OCI-LY1 (cell line): ENCODE data around the gene ATF7IP.

Experiments used
- H2AFZ ChIP-seq: fragments of 200-600 bp; sonication (generic), shearing (Covaris generic); 2 replicates; pipeline ENCODE4 v1.6.0; 2014; ENCODE audit warnings: antibody characterized with exemption, mild to moderate bottlenecking, low read length
- H3F3A ChIP-seq: fragments of 200-600 bp; sonication (generic), shearing (Covaris generic); 2 replicates; pipeline ENCODE4 v1.6.0; 2014; ENCODE audit warnings: mild to moderate bottlenecking, antibody characterized with exemption, low read length, moderate library complexity; ENCODE audit not compliant: insufficient read depth
- H3K27ac ChIP-seq: fragments of 200-600 bp; sonication (generic); 2 replicates; pipeline ENCODE4 v1.5.1; 2014; ENCODE audit warnings: low read length, mixed run types, mild to moderate bottlenecking, low read depth; ENCODE audit not compliant: poor library complexity, severe bottlenecking
- H3K27me3 ChIP-seq: fragments of 200-600 bp; sonication (generic); 2 replicates; pipeline ENCODE4 v1.6.0; 2014; ENCODE audit warnings: antibody characterized with exemption, mild to moderate bottlenecking, low read length, moderate library complexity; ENCODE audit not compliant: insufficient read depth
- H3K36me3 ChIP-seq: fragments of 200-600 bp; sonication (generic); 2 replicates; pipeline ENCODE4 v1.6.1; 2014; ENCODE audit warnings: mild to moderate bottlenecking, antibody characterized with exemption, low read length, moderate library complexity, mixed read lengths; ENCODE audit not compliant: insufficient read depth
- H3K4me1 ChIP-seq: fragments of 200-600 bp; sonication (generic); 2 replicates; pipeline ENCODE4 v1.5.1; 2014; ENCODE audit warnings: mild to moderate bottlenecking, low read length, moderate library complexity; ENCODE audit not compliant: insufficient read depth, severe bottlenecking
- H3K4me2 ChIP-seq: fragments of 200-600 bp; sonication (generic), shearing (Covaris generic); 2 replicates; pipeline ENCODE4 v1.6.1; 2014; ENCODE audit warnings: low read length
- H3K4me3 ChIP-seq: fragments of 200-600 bp; sonication (generic); 2 replicates; pipeline ENCODE4 v1.5.1; 2014; ENCODE audit warnings: low read length, low read depth, mild to moderate bottlenecking, mixed read lengths; ENCODE audit not compliant: poor library complexity, severe bottlenecking
- H3K79me2 ChIP-seq: fragments of 200-600 bp; shearing (Covaris generic); 2 replicates; pipeline ENCODE4 v1.6.1; 2016; ENCODE audit warnings: mixed run types, low read length, mixed read lengths; ENCODE audit not compliant: insufficient read depth
- H3K9ac ChIP-seq: fragments of 200-600 bp; sonication (generic), shearing (Covaris generic); 2 replicates; pipeline ENCODE4 v1.6.1; 2014; ENCODE audit warnings: mild to moderate bottlenecking, low read length, mixed read lengths
- H3K9me2 ChIP-seq: fragments of 200-600 bp; sonication (generic), shearing (Covaris generic); 2 replicates; pipeline ENCODE4 v1.6.1; 2014; ENCODE audit warnings: low read depth, mild to moderate bottlenecking, low read length, mixed read lengths
- H3K9me3 ChIP-seq: fragments of 200-600 bp; shearing (Covaris generic); 2 replicates; pipeline ENCODE4 v1.6.1; 2014; ENCODE audit warnings: low read length, mixed read lengths
- H4K20me1 ChIP-seq: fragments of 200-600 bp; sonication (generic), shearing (Covaris generic); 2 replicates; pipeline ENCODE4 v1.6.0; 2016; ENCODE audit warnings: mild to moderate bottlenecking, low read length; ENCODE audit not compliant: insufficient read depth
- CTCF ChIP-seq: fragments of 200-600 bp; sonication (generic), shearing (Covaris generic); IDR thresholded peaks from 2 replicates; pipeline ENCODE4 v1.5.1; 2017; ENCODE audit warnings: mild to moderate bottlenecking, antibody characterized with exemption, low read length, moderate library complexity, mixed read lengths
- EZH2 ChIP-seq: fragments of 200-600 bp; sonication (generic), shearing (Covaris generic); IDR thresholded peaks from 2 replicates; pipeline ENCODE4 v1.8.0; 2017; ENCODE audit warnings: borderline replicate concordance, mixed run types, mild to moderate bottlenecking, antibody characterized with exemption, low read length, moderate library complexity, mixed read lengths

The ATF7IP gene

GRCh38 chr12:14364583-14365271 lies 755 bp upstream of the ATF7IP start:
- Histone ChIP-seq H3K4me3 (peak overlapping the region; percentile 60), H3K79me2 (peaks cover 36% of the 10 kb centered on the region), H4K20me1 (no peaks in the 10 kb centered on the region), H3K9me3 (no peaks in the 10 kb centered on the region; the same call in 1 of the 2 replicates), H3F3A (peaks cover 5% of the 10 kb centered on the region; the same call in 1 of the 2 replicates), H3K9me2 (no peaks in the 10 kb centered on the region), H3K4me1 (peaks cover 43% of the 10 kb centered on the region), H3K36me3 (peaks cover 28% of the 10 kb centered on the region), H2AFZ (no peak overlapping the region), H3K4me2 (peak overlapping the region; percentile 60), H3K27ac (peak overlapping the region; percentile 92), H3K27me3 (no peaks in the 10 kb centered on the region), H3K9ac (peak overlapping the region; percentile 50)
- TF ChIP-seq EZH2 (no peak), CTCF (no peak)

GRCh38 chr12:14366209-14367039 lies 942 bp downstream of the ATF7IP start:
- Histone ChIP-seq H3K4me3 (peak overlapping the region; percentile 60), H3K9me3 (no peaks in the 10 kb centered on the region; the same call in 1 of the 2 replicates), H4K20me1 (no peaks in the 10 kb centered on the region), H3K9ac (peak overlapping the region; percentile 50), H3K79me2 (peaks cover 53% of the 10 kb centered on the region), H3K36me3 (peaks cover 37% of the 10 kb centered on the region), H3K9me2 (no peaks in the 10 kb centered on the region), H3K27ac (peak overlapping the region; percentile 92), H3K27me3 (no peaks in the 10 kb centered on the region), H3K4me2 (peak overlapping the region; percentile 60), H2AFZ (no peak overlapping the region), H3K4me1 (peaks cover 40% of the 10 kb centered on the region), H3F3A (peaks cover 5% of the 10 kb centered on the region; the same call in 1 of the 2 replicates)
- TF ChIP-seq CTCF (peak; percentile 44; the same call in 1 of the 2 replicates), EZH2 (no peak)

GRCh38 chr12:14367040-14367661 lies 1.7 kb downstream of the ATF7IP start:
- peaks cover 37% of the 10 kb centered on the region for H3K36me3 ChIP-seq
- no peaks in the 10 kb centered on the region; the same call in 1 of the 2 replicates for H3K9me3 ChIP-seq
- H3K4me2 ChIP-seq: peak overlapping the region; percentile 60
- peaks cover 39% of the 10 kb centered on the region for H3K4me1 ChIP-seq
- no peak overlapping the region for H2AFZ ChIP-seq
- peak overlapping the region; percentile 92 for H3K27ac ChIP-seq
- H3F3A ChIP-seq: peaks cover 5% of the 10 kb centered on the region; the same call in 1 of the 2 replicates
- H4K20me1 ChIP-seq: no peaks in the 10 kb centered on the region
- H3K79me2 ChIP-seq: peaks cover 60% of the 10 kb centered on the region
- TF ChIP-seq CTCF: no peak
- no peak for TF ChIP-seq EZH2
- H3K27me3 ChIP-seq: no peaks in the 10 kb centered on the region
- peak overlapping the region; percentile 50 for H3K9ac ChIP-seq
- H3K9me2 ChIP-seq: no peaks in the 10 kb centered on the region
- peak overlapping the region; percentile 60 for H3K4me3 ChIP-seq
